OCI-LY7 (cell line): Measurements from ENCODE around the gene SYTL3. TPM values are rescaled to one million over a fixed set of nuclear protein-coding genes. Genes with fewer than 3 reads are reported as not detected.

ENCODE experiments used
- BruUV-seq: library from RNA; stranded (reverse); fragments of 400-500 nt; replicated peaks from 2 replicates; lab custom pipeline; 2021; lab: Mats Ljungman, UMichigan
- CTCF ChIA-PET: fragments of 300-600 bp; sonication (Branson Sonifier 250); formaldehyde crosslinking; loops from one replicate; lab custom pipeline; 2022; ENCODE audit warnings: antibody characterized with exemption; ENCODE audit not compliant: unreplicated experiment; lab: Charles Lee
- POLR2A ChIA-PET: fragments of 300-600 bp; sonication (Branson Sonifier 250); formaldehyde crosslinking; loops from one replicate; lab custom pipeline; 2022; ENCODE audit warnings: antibody characterized with exemption; lab: Charles Lee
- DNase-seq: peaks from one replicate; pipeline ENCODE4 v3.0.0-alpha.2; 2015; ENCODE audit warnings: low spot score
- H2AFZ ChIP-seq: fragments of 200-600 bp; sonication (generic), shearing (Covaris generic); 2 replicates; pipeline ENCODE4 v1.6.1; 2014; ENCODE audit warnings: mild to moderate bottlenecking, antibody characterized with exemption, low read length, moderate library complexity
- H3K27ac ChIP-seq: fragments of 200-600 bp; sonication (generic); 2 replicates; pipeline ENCODE4 v1.5.1; 2014; ENCODE audit warnings: mixed run types, low read depth, mild to moderate bottlenecking, moderate library complexity, low read length, inconsistent platforms; ENCODE audit not compliant: poor library complexity, severe bottlenecking
- H3K36me3 ChIP-seq: fragments of 200-600 bp; sonication (generic); 2 replicates; pipeline ENCODE4 v1.6.1; 2014; ENCODE audit warnings: mild to moderate bottlenecking, antibody characterized with exemption, low read length, moderate library complexity, mixed read lengths; ENCODE audit not compliant: insufficient read depth
- H3K4me1 ChIP-seq: fragments of 200-600 bp; sonication (generic); 2 replicates; pipeline ENCODE4 v1.5.1; 2014; ENCODE audit warnings: mild to moderate bottlenecking, low read length; ENCODE audit not compliant: insufficient read depth, poor library complexity, severe bottlenecking
- H3K4me2 ChIP-seq: fragments of 200-600 bp; sonication (generic); 2 replicates; pipeline ENCODE4 v1.6.1; 2014; ENCODE audit warnings: mild to moderate bottlenecking, low read length
- H3K4me3 ChIP-seq: fragments of 200-600 bp; sonication (generic); 2 replicates; pipeline ENCODE4 v1.5.1; 2014; ENCODE audit warnings: mild to moderate bottlenecking, low read depth, low read length; ENCODE audit not compliant: poor library complexity, severe bottlenecking
- H3K79me2 ChIP-seq: fragments of 200-600 bp; sonication (generic); 2 replicates; pipeline ENCODE4 v1.6.1; 2016; ENCODE audit warnings: low read depth, mild to moderate bottlenecking, low read length, moderate library complexity, mixed read lengths; ENCODE audit not compliant: insufficient read depth
- H3K9me2 ChIP-seq: fragments of 200-600 bp; sonication (generic); 2 replicates; pipeline ENCODE4 v1.6.1; 2016; ENCODE audit warnings: mild to moderate bottlenecking, low read length, mixed read lengths; ENCODE audit not compliant: insufficient read depth
- H3K9me3 ChIP-seq: fragments of 200-600 bp; sonication (generic); 2 replicates; pipeline ENCODE4 v1.6.1; 2014; ENCODE audit warnings: mild to moderate bottlenecking, mixed run types, low read length, mixed read lengths
- H4K20me1 ChIP-seq: fragments of 200-600 bp; sonication (generic); 2 replicates; pipeline ENCODE4 v1.6.1; 2014; ENCODE audit warnings: mild to moderate bottlenecking, antibody characterized with exemption, low read length, moderate library complexity, mixed read lengths; ENCODE audit not compliant: insufficient read depth
- CTCF ChIP-seq: fragments of 200-600 bp; sonication (generic); conservative IDR thresholded peaks from 2 replicates; pipeline ENCODE4 v1.5.1; 2014; ENCODE audit warnings: mild to moderate bottlenecking, antibody characterized with exemption, low read length, moderate library complexity, mixed read lengths
- EZH2phosphoT487 ChIP-seq: fragments of 200-600 bp; sonication (generic); IDR thresholded peaks from 2 replicates; pipeline ENCODE4 v1.6.1; 2018; ENCODE audit warnings: low read depth, borderline replicate concordance, mild to moderate bottlenecking, mixed run types, antibody characterized with exemption, low read length, moderate library complexity, mixed read lengths
- intact Hi-C: fragments of 100-400 bp; cut with micrococcal nuclease; formaldehyde crosslinking; loops from one replicate; pipeline ENCODE4 v1.10.0; 2022; ENCODE audit not compliant: unreplicated experiment
- total RNA-seq, 2 experiments: library from RNA; depleted of rRNA in 1 of 2; stranded (reverse); fragments of >200 nt in 1 of 2; shearing (Covaris generic) in 1 of 2; gene quantifications; 2 replicates each; pipeline ENCODE4 v1.2.3, GENCODE V29; 2014 to 2022

SYTL3 gene
- total RNA-seq, 2 experiments from 2014 or later = 0.32 to 0.89 TPM

- no peak overlapping the region for H3K27ac ChIP-seq
- ChIA-PET CTCF (interaction anchor here (0.6 kb wide), 1 partner anchor 60 kb away, joined by 4 read pairs; no protein-coding TSS in a partner anchor), POLR2A (interaction anchor here (0.7 to 1.3 kb wide), 2 partner anchors 23 to 1382 kb away, joined by 3 read pairs; no protein-coding TSS in a partner anchor)
- H3K36me3 ChIP-seq = peaks cover 80% of the 10 kb centered on the region
- no peak overlapping the region for H2AFZ ChIP-seq
- TF ChIP-seq EZH2phosphoT487 (no peak), CTCF (no peak)
- no peaks in the 10 kb centered on the region for H3K9me2 ChIP-seq
- intact Hi-C loops = no loop called here
- no peaks in the 10 kb centered on the region; the same call in 1 of the 2 replicates for H4K20me1 ChIP-seq
- no TSS peak for BruUV-seq
- H3K4me3 ChIP-seq = no peak overlapping the region
- no peak overlapping the region for H3K4me2 ChIP-seq
- no peaks in the 10 kb centered on the region for H3K79me2 ChIP-seq
- no peaks in the 10 kb centered on the region for H3K9me3 ChIP-seq
- DNase-seq = no peak
- H3K4me1 ChIP-seq = no peaks in the 10 kb centered on the region
Observed at GRCh38 chr6:158766621-158767455, 117.0 kb downstream of the SYTL3 start.

DNA sequence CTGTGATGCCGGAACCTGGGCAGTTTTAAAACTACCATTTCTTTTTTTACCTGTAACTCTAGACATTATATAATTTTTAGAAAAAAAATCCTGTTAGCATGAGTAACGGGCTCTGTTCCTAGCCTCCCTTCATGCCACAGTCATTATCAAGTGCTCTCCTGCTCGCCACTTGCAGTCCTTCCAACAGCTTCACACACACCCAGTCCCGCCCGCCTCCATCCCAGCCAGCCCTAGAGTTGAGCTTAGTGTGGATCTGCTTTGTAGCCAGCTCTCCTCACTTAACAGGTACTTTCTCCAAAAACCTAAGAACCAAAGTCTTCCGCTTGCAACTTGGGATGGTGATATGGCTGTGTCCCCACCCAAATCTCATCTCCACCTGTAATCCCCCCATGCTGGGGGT is 117.9 kb downstream of the SYTL3 start:
- Histone ChIP-seq H3K4me3 (no peak overlapping the region), H2AFZ (no peak overlapping the region), H4K20me1 (no peaks in the 10 kb centered on the region; the same call in 1 of the 2 replicates), H3K36me3 (peaks cover 88% of the 10 kb centered on the region), H3K79me2 (no peaks in the 10 kb centered on the region), H3K9me3 (no peaks in the 10 kb centered on the region), H3K27ac (no peak overlapping the region), H3K4me2 (no peak overlapping the region), H3K4me1 (no peaks in the 10 kb centered on the region), H3K9me2 (no peaks in the 10 kb centered on the region)
- intact Hi-C loops = no loop called here
- no TSS peak for BruUV-seq
- TF ChIP-seq CTCF (no peak), EZH2phosphoT487 (no peak)
- CTCF ChIA-PET = no interaction called here
- POLR2A ChIA-PET = interaction anchor here (0.6 kb wide), 1 partner anchor 20 kb away, joined by 4 read pairs; no protein-coding TSS in a partner anchor
- no peak for DNase-seq

GRCh38 chr6:158768436-158768835 is 118.6 kb downstream of the SYTL3 start:
- H3K79me2 ChIP-seq = no peaks in the 10 kb centered on the region

More at GRCh38 chr6:158768436-158768835, 118.6 kb downstream of the SYTL3 start:
- H3K4me3 ChIP-seq = no peak overlapping the region
- no peaks in the 10 kb centered on the region for H3K4me1 ChIP-seq
- no peak overlapping the region for H3K27ac ChIP-seq
- no peaks in the 10 kb centered on the region for H3K9me3 ChIP-seq
- ChIA-PET CTCF (no interaction called here), POLR2A (interaction anchor here (0.6 kb wide), 2 partner anchors 21 to 37 kb away, joined by 4 read pairs; no protein-coding TSS in a partner anchor)
- no peaks in the 10 kb centered on the region; the same call in 1 of the 2 replicates for H4K20me1 ChIP-seq
- H2AFZ ChIP-seq = no peak overlapping the region
- intact Hi-C loops = no loop called here
- H3K9me2 ChIP-seq = no peaks in the 10 kb centered on the region
- H3K4me2 ChIP-seq = no peak overlapping the region
- DNase-seq = no peak
- peaks cover 96% of the 10 kb centered on the region for H3K36me3 ChIP-seq
- no peak for TF ChIP-seq EZH2phosphoT487
- no peak for TF ChIP-seq CTCF
- no TSS peak for BruUV-seq
